Parathyroid adenoma (tissue), 2 donors: Measurements from ENCODE around the gene CWF19L1.

Source experiments
- H2AFZ ChIP-seq: fragments of 300-600 bp; sonication (generic); one replicate; pipeline ENCODE4 v1.7.0; 2017; ENCODE audit warnings: antibody characterized with exemption, mild to moderate bottlenecking
- H3K27ac ChIP-seq: fragments of 300-600 bp; sonication (generic); one replicate; pipeline ENCODE4 v1.7.0; 2017
- H3K27me3 ChIP-seq: fragments of 300-600 bp; sonication (generic); one replicate; pipeline ENCODE4 v1.7.0; 2017; ENCODE audit warnings: low read length; ENCODE audit not compliant: control insufficient read depth, insufficient read depth
- H3K36me3 ChIP-seq: fragments of 300-600 bp; sonication (generic); one replicate; pipeline ENCODE4 v1.7.0; 2017; ENCODE audit warnings: low read length; ENCODE audit not compliant: control insufficient read depth, insufficient read depth
- H3K4me1 ChIP-seq: fragments of 300-600 bp; sonication (generic); one replicate; pipeline ENCODE4 v1.7.0; 2017; ENCODE audit warnings: control low read depth
- H3K4me2 ChIP-seq: fragments of 300-600 bp; sonication (generic); one replicate; pipeline ENCODE4 v1.7.0; 2017; ENCODE audit warnings: low read length
- H3K4me3 ChIP-seq: fragments of 300-600 bp; sonication (generic); one replicate; pipeline ENCODE4 v1.7.0; 2017; ENCODE audit warnings: low read depth, low read length
- H3K79me2 ChIP-seq: fragments of 300-600 bp; sonication (generic); one replicate; pipeline ENCODE4 v1.7.0; 2017; ENCODE audit warnings: control low read depth
- H3K9ac ChIP-seq: fragments of 300-600 bp; sonication (generic); one replicate; pipeline ENCODE4 v1.7.0; 2017; ENCODE audit warnings: mild to moderate bottlenecking
- H3K9me3 ChIP-seq: fragments of 300-600 bp; sonication (generic); one replicate; pipeline ENCODE4 v1.7.0; 2017; ENCODE audit warnings: low read length; ENCODE audit not compliant: control insufficient read depth
- CTCF ChIP-seq: fragments of 300-600 bp; sonication (generic); IDR thresholded peaks from one replicate; pipeline ENCODE4 v1.7.0; 2017; ENCODE audit warnings: antibody characterized with exemption, mild to moderate bottlenecking
- donor health status: primary hyperparathyroidism.

Gene CWF19L1

GRCh38 chr10:100194711-100195110 lies 72.7 kb downstream of the CWF19L1 start:
- H3K9me3 ChIP-seq, result no peaks in the 10 kb centered on the region
- no peaks in the 10 kb centered on the region for H3K4me1 ChIP-seq
- no peak overlapping the region for H3K9ac ChIP-seq
- H2AFZ ChIP-seq, result no peak overlapping the region
- H3K79me2 ChIP-seq, result no peaks in the 10 kb centered on the region
- H3K27ac ChIP-seq, result no peak overlapping the region
- TF ChIP-seq CTCF, result no peak
- no peak overlapping the region for H3K4me2 ChIP-seq
- H3K36me3 ChIP-seq, result no peaks in the 10 kb centered on the region
- H3K27me3 ChIP-seq, result no peaks in the 10 kb centered on the region
- H3K4me3 ChIP-seq, result no peak overlapping the region

GRCh38 chr10:100192350-100192749 lies 75.1 kb downstream of the CWF19L1 start:
- no peak overlapping the region for H3K4me3 ChIP-seq
- no peaks in the 10 kb centered on the region for H3K36me3 ChIP-seq
- H3K79me2 ChIP-seq, result no peaks in the 10 kb centered on the region
- H3K27ac ChIP-seq, result no peak overlapping the region
- H2AFZ ChIP-seq, result no peak overlapping the region
- no peak overlapping the region for H3K9ac ChIP-seq
- no peaks in the 10 kb centered on the region for H3K4me1 ChIP-seq
- no peak overlapping the region for H3K4me2 ChIP-seq
- no peak for TF ChIP-seq CTCF
- H3K9me3 ChIP-seq, result no peaks in the 10 kb centered on the region
- H3K27me3 ChIP-seq, result no peaks in the 10 kb centered on the region

- no peaks in the 10 kb centered on the region for H3K36me3 ChIP-seq
- H3K4me3 ChIP-seq, result peak overlapping the region; percentile 82
Observed at GRCh38 chr10:100186253-100187212, 80.9 kb downstream of the CWF19L1 start.

GRCh38 chr10:100185364-100186252 lies 81.8 kb downstream of the CWF19L1 start, which contains the start of gene ERLIN1:
Gene ERLIN1, minus strand, starts transcription at chr10:100186029. Its CDS starts 403 bp downstream, at chr10:100185626.
- H3K4me3 ChIP-seq, result peak within 1 kb of the TSS; percentile 82
- H3K27ac ChIP-seq, result peak within 1 kb of the TSS; percentile 74
- H2AFZ ChIP-seq, result peak within 1 kb of the TSS; percentile 93
- H3K4me2 ChIP-seq, result peak within 1 kb of the TSS; percentile 85
- H3K9me3 ChIP-seq, result no peaks in the 10 kb centered on the region
- no peak for TF ChIP-seq CTCF
- H3K79me2 ChIP-seq, result peaks cover 10% of the 10 kb centered on the region
- no peaks in the 10 kb centered on the region for H3K36me3 ChIP-seq
- peak within 1 kb of the TSS; percentile 75 for H3K9ac ChIP-seq
- H3K27me3 ChIP-seq, result no peaks in the 10 kb centered on the region
- peaks cover 11% of the 10 kb centered on the region for H3K4me1 ChIP-seq

More at GRCh38 chr10:100186253-100187212, 80.9 kb downstream of the CWF19L1 start:
- Histone ChIP-seq H3K4me2 (peak overlapping the region; percentile 85), H3K9ac (no peak overlapping the region), H3K27me3 (no peaks in the 10 kb centered on the region), H3K27ac (peak overlapping the region; percentile 74), H3K4me1 (peaks cover 11% of the 10 kb centered on the region), H2AFZ (peak overlapping the region; percentile 93), H3K79me2 (peaks cover 10% of the 10 kb centered on the region), H3K9me3 (no peaks in the 10 kb centered on the region)
- TF ChIP-seq CTCF, result no peak
